Rectal smooth muscle tissue (tissue), 1 donor: Measurements from ENCODE around the gene KNTC1.
A peak's percentile ranks its signal among the peaks of the same experiment; 100 is the strongest.
"Not testable (repeated sequence)": the region's sequence is repeated elsewhere in the genome, so short reads cannot be mapped to it uniquely, and the experiment has no call there.

Source experiments
- H3K27ac ChIP-seq: one replicate; pipeline ENCODE4 v1.7.0; 2013; ENCODE audit warnings: low read depth, low read length, inconsistent platforms
- H3K27me3 ChIP-seq: one replicate; pipeline ENCODE4 v1.7.0; 2013; ENCODE audit warnings: low read length; ENCODE audit not compliant: control insufficient read depth, insufficient read depth
- H3K36me3 ChIP-seq: one replicate; pipeline ENCODE4 v1.7.0; 2013; ENCODE audit warnings: low read length; ENCODE audit not compliant: control insufficient read depth, insufficient read depth
- H3K4me1 ChIP-seq: one replicate; pipeline ENCODE4 v1.7.0; 2013; ENCODE audit warnings: low read length; ENCODE audit not compliant: control insufficient read depth, insufficient read depth
- H3K4me3 ChIP-seq: one replicate; pipeline ENCODE4 v1.7.0; 2013; ENCODE audit warnings: low read length
- H3K9ac ChIP-seq: one replicate; pipeline ENCODE4 v1.7.0; 2013; ENCODE audit warnings: low read length

The KNTC1 gene

DNA sequence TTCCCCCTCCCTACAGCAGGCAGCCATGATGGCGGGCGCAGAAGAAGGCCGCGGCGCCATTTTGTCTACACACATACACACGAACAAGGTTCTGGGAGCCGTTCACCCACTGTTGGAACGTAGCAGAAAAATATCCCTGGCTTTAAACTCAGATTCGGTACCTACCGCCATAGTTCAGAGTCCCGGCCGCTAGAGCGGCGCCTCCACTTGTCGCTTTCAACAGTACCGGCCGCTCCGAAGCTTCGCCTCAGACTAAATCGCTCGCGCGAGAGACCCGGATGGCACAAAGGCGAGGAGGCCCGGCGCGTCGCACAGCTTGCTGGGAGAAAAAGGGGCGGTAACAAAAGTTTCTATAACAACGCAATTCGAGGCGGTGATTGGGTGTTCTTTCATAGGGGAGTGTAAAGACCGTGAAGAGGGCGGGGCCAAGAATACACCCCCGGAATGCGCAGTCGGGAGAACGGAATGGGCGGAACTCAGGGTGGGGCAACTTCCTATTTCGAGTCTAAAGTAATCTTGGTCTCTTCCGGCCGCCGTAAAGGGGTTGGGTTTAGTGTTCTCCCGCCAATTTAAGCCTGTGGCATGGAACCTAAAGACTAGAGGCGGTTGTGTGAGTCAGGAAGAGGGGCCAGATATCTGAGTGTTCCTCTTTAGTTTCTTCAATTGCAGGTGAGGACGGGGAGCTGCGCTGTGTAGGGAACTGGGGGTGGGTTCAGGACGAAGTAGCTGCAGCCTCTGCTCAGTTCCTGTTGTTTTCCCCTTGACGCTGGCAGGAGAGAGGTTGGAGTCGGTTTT is at the start of gene KNTC1, which contains the start of gene RSRC2:
Gene KNTC1, plus strand, starts transcription at position 567 of the 795 bp plus-strand sequence. CDS start 2,815 bp downstream, outside the sequence.
Gene RSRC2, minus strand, starts transcription at position 254 of the 795 bp plus-strand sequence. Its CDS starts 83 bp downstream, at position 171.
- H3K4me1 ChIP-seq = peaks cover 30% of the 10 kb centered on the region
- peak within 1 kb of the TSS; percentile 100 for H3K9ac ChIP-seq
- peak within 1 kb of the TSS; percentile 99 for H3K27ac ChIP-seq
- H3K4me3 ChIP-seq = peak within 1 kb of the TSS; percentile 98
- H3K36me3 ChIP-seq = peaks cover 2% of the 10 kb centered on the region
- H3K27me3 ChIP-seq = no peaks in the 10 kb centered on the region

DNA sequence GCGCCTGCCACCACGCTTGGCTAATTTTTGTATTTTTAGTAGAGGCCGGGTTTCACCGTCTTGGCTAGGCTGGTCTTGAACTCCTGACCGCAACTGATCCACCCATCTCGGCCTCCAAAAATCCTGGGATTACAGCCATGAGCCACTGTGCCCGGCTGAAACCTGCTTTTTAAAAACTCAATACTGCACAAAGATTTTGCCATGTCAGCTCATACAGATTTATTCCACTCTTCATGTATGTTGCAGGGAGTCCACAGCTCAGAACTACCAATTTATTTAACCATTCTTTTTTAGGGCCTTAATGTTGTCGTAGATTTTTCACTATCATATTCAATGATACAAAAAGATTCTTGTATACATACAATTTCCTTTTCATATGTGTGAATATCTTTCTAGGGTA is 46.3 kb upstream of the KNTC1 start:
- Histone ChIP-seq H3K27ac (no peak overlapping the region), H3K4me1 (no peaks in the 10 kb centered on the region), H3K36me3 (peaks cover 27% of the 10 kb centered on the region), H3K9ac (no peak overlapping the region), H3K4me3 (no peak overlapping the region), H3K27me3 (no peaks in the 10 kb centered on the region)

- H3K27ac ChIP-seq = no peak overlapping the region
- H3K36me3 ChIP-seq = peaks cover 29% of the 10 kb centered on the region
- no peak overlapping the region for H3K9ac ChIP-seq
- H3K27me3 ChIP-seq = no peaks in the 10 kb centered on the region
- H3K4me1 ChIP-seq = no peaks in the 10 kb centered on the region
- H3K4me3 ChIP-seq = no peak overlapping the region
These were observed 45.2 kb upstream of the KNTC1 start for GRCh38 chr12:122481861-122482260.

- Histone ChIP-seq H3K9ac (no peak overlapping the region), H3K36me3 (peaks cover 28% of the 10 kb centered on the region), H3K4me3 (no peak overlapping the region), H3K4me1 (no peaks in the 10 kb centered on the region), H3K27ac (no peak overlapping the region), H3K27me3 (no peaks in the 10 kb centered on the region)
These were observed 43.1 kb upstream of the KNTC1 start for GRCh38 chr12:122483969-122484368.

- not testable (repeated sequence) for H3K4me1 ChIP-seq, H3K27ac ChIP-seq, H3K9ac ChIP-seq, H3K4me3 ChIP-seq, H3K27me3 ChIP-seq
- H3K36me3 ChIP-seq = peaks cover 28% of the 10 kb centered on the region
These were observed 42.7 kb upstream of the KNTC1 start for GRCh38 chr12:122484385-122484784.

GRCh38 chr12:122486360-122486759 is 40.7 kb upstream of the KNTC1 start:
- H3K27me3 ChIP-seq, H3K9ac ChIP-seq, H3K4me1 ChIP-seq, H3K4me3 ChIP-seq, H3K27ac ChIP-seq: not testable (repeated sequence)
- H3K36me3 ChIP-seq = peaks cover 22% of the 10 kb centered on the region

DNA sequence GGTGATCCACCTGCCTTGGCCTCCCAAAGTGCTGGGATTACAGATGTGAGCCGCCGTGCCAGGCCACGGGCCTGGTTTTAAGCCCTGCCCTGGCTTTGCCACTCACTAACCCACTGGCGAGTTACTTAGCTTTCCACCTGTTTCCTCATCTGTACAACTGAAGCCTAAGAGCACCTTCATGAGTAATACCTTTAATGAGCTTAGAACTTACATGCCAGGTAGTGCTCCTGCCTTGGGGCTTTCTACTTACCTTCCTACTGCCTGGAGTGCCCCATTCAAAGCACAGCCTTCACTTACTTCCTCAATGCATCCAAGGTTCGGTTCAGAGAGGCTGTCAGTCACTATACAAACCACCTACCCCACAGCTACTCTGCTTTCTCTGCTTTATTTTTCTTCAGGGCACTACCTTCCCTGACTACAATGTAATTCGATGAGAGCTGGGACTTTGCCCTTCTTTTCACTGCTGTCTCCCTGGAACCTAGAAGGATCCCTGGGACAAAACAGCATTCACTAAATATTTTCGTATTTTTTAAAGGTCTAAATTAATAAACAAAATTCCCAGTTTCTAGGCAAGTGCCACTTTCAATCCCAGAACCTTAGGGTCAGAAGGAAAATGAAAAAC is 40.1 kb upstream of the KNTC1 start:
- Histone ChIP-seq H3K4me1 (no peaks in the 10 kb centered on the region), H3K4me3 (no peak overlapping the region), H3K27me3 (no peaks in the 10 kb centered on the region), H3K27ac (no peak overlapping the region), H3K9ac (no peak overlapping the region), H3K36me3 (peaks cover 25% of the 10 kb centered on the region)

GRCh38 chr12:122487807-122488206 is 39.2 kb upstream of the KNTC1 start:
- not testable (repeated sequence) for H3K27ac ChIP-seq, H3K27me3 ChIP-seq, H3K4me1 ChIP-seq, H3K9ac ChIP-seq, H3K4me3 ChIP-seq
- H3K36me3 ChIP-seq = peaks cover 25% of the 10 kb centered on the region

- Histone ChIP-seq H3K4me3 (no peak overlapping the region), H3K27ac (no peak overlapping the region), H3K4me1 (no peaks in the 10 kb centered on the region), H3K9ac (no peak overlapping the region), H3K27me3 (no peaks in the 10 kb centered on the region), H3K36me3 (peaks cover 25% of the 10 kb centered on the region)
These were observed 38.0 kb upstream of the KNTC1 start for GRCh38 chr12:122489038-122489437.

DNA sequence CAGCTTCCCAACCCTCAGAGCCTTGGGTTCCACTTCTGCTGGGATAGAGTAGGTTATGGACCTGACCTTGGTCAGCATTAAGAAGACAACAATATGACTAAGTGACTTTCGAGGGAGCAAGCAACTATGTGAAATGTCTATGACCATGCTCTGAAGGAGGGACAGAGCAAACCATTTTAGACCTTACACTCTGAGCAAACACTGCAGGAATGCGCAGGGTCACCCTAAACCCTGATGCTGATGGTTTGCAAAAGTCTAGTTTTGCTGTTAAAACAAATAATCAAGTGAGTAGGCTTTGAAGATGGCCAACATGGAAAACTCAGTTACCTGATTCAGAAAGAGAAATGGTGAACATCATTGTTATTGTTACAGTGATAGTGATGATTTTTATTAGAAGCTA is 35.1 kb upstream of the KNTC1 start:
- H3K36me3 ChIP-seq = peaks cover 18% of the 10 kb centered on the region
- no peak overlapping the region for H3K4me3 ChIP-seq
- H3K9ac ChIP-seq = no peak overlapping the region
- H3K27ac ChIP-seq = no peak overlapping the region
- no peaks in the 10 kb centered on the region for H3K4me1 ChIP-seq
- no peaks in the 10 kb centered on the region for H3K27me3 ChIP-seq

DNA sequence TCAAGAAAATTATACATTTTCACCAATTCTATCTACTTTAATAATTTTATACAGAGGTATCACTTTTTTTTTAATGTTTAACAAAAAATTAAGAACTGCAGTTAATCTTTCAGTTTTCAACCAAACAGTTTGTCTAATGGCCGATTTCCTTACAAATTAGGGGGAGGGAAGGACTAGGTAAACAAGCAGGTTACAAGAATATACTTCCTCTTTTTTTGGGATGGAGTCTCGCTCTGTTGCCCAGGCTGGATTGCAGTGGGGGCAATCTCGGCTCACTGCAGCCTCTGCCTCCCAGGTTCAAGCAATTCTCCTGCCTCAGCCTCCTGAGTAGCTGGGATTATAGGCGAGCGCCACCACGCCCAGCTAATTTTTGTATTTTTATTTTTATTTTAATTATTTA is 33.8 kb upstream of the KNTC1 start:
- H3K4me1 ChIP-seq, H3K27ac ChIP-seq, H3K9ac ChIP-seq, H3K4me3 ChIP-seq, H3K27me3 ChIP-seq: not testable (repeated sequence)
- peaks cover 13% of the 10 kb centered on the region for H3K36me3 ChIP-seq

DNA sequence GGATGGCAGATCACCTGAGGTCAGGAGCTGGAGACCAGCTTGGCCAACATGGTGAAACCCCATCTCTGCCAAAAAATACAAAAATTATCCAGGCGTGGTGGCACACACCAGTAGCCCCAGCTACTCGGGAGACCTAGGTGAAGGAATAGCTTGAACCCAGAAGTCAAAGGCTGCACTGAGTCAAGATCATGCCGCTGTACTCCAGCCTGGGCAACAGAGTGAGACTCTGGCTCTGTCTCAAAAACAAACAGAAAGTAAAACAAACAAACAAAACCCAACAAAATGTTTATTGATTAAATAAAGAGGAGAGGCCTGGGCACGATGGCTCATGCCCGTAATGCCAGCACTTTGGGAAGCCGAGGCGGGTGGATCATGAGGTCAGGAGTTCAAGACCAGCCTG is 31.8 kb upstream of the KNTC1 start:
- Histone ChIP-seq H3K4me3 (no peak overlapping the region), H3K4me1 (peaks cover 5% of the 10 kb centered on the region), H3K27ac (no peak overlapping the region), H3K27me3 (no peaks in the 10 kb centered on the region), H3K36me3 (peaks cover 10% of the 10 kb centered on the region), H3K9ac (no peak overlapping the region)
